GM18505 (cell line): ENCODE data around the gene TBL1Y.
"Not testable (repeated sequence)": the region's sequence is repeated elsewhere in the genome, so short reads cannot be mapped to it uniquely, and the experiment has no call there.

Experiments
- ATAC-seq: cut with Tn5 transposase; IDR thresholded peaks from one replicate; pipeline ENCODE4 v1.9.1; 2021; ENCODE audit not compliant: unreplicated experiment
- POLR2A ChIP-seq: IDR thresholded peaks from 4 replicates; pipeline ENCODE4 v1.6.1; 2011; ENCODE audit warnings: borderline replicate concordance; ENCODE audit not compliant: insufficient read depth, insufficient read length; ENCODE audit errors: extremely low read depth

TBL1Y gene

GRCh38 chrY:6910372-6911252 lies at the start of gene TBL1Y:
Gene TBL1Y, plus strand, starts transcription at chrY:6910697. Its CDS starts 114,388 bp downstream, at chrY:7025085.
- ATAC-seq = no peak
- no peak for TF ChIP-seq POLR2A

- ATAC-seq = no peak
- no peak for TF ChIP-seq POLR2A
These were observed 16.0 kb upstream of the TBL1Y start for GRCh38 chrY:6894496-6894895.

GRCh38 chrY:6895236-6895635 lies 15.3 kb upstream of the TBL1Y start:
- ATAC-seq = no peak
- no peak for TF ChIP-seq POLR2A

DNA sequence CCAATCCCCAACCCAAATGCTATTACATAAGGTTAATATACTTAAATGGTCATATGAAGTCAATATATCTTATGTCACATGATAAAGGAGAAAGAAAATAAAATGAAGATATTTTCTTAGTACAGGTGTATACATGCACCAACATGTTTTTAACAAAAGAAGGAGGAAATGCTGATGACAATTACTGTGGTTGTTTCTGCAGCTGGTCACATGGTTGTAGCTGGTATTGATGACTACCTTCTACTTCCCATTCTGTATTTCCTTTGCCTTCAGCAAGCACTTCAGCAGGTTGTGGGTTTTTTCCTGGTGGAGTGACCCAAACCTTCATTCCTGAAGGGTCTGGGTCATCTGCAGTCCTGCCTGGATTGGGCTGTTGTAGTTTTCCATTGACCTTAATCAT lies 8.4 kb upstream of the TBL1Y start:
- ATAC-seq = not testable (repeated sequence)

DNA sequence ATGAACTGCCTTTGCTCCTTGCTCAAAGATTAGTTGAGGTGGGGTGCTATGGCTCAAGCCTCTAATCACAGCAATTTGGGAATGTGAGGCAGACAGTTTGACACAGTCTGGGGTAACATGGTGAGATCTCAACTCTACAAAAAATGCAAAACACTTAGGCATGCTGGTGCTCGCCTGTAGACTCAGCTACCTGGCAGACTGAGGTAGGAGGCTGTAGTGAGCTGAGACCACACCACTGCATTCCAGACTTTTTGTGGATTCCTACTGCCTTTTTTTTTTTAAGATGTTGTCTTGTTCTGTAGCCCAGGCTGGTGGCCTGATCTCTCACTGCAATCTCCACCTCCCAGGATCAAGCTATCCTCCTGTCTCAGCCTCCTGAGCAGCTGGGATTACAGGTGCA lies 2.9 kb upstream of the TBL1Y start:
- no peak for ATAC-seq
- no peak for TF ChIP-seq POLR2A

GRCh38 chrY:6908021-6908420 lies 2.5 kb upstream of the TBL1Y start:
- not testable (repeated sequence) for ATAC-seq

DNA sequence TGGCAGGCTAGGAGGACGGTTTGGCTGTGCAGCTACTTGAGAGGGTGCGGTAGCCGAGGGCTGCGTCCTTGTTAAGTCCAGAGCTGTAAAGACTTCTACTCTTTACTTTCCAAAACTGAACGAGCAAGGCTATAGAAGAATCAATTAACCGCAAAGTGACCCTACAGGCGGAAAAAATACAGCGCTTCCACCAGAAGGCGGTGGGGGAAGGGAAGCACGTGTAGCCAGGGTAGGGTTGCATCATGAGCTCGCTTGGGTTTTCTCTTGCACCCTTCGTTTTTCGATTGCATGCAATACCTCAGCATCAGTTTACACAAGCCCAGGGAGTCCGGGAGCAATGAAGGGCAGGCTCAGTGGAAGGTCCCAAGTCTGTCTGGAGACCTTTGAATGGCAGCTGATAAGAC lies 1.4 kb upstream of the TBL1Y start:
- no peak for TF ChIP-seq POLR2A
- no peak for ATAC-seq

DNA sequence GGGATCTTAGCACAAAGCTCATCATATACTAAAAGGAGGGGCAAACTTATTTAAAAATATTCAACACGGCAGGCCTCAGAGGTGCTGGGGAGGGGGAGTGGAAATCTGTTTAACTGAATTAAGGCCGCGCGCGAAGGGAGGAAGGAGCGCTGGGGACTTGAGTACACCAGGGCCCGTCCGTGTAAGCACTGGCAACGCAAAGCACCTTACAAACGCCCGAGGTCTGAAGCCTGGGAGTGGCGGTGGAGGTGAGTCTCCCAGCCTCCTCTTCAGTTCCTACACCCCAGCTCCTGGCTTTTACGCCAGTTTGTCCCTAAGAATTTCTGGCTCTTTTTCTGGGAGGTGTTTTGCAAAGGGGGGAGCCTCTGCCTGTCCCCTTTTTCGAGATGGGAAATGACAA lies 641 bp upstream of the TBL1Y start:
- TF ChIP-seq POLR2A = no peak
- no peak for ATAC-seq

- no peak for TF ChIP-seq POLR2A
- no peak for ATAC-seq
These were observed 870 bp downstream of the TBL1Y start, which contains the start of gene AMELY for GRCh38 chrY:6911253-6911881. Gene AMELY, minus strand, starts transcription at chrY:6911752. Its CDS starts 39,144 bp downstream, at chrY:6872608.

DNA sequence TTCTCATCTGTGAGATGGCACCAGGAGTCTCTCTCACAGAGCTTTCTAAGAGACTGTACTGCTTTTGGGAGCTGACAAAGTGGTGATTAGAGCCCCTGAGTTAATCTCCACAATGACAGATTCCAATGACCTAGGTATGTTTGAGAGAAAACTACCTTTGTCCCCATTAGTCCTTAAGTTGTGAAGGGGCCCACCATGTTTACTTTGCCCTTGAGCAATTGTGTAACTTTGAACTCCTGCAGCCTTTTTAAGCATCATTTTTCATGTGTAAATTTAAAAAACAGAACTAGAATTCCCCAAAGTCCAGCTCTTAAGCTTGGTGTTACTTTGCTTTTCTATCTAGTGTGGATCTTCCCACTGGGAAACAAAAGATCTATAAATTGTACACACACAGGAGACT lies 2.9 kb downstream of the TBL1Y start:
- no peak for ATAC-seq
- TF ChIP-seq POLR2A = no peak

GRCh38 chrY:6921061-6921460 lies 10.6 kb downstream of the TBL1Y start:
- no peak for ATAC-seq
- no peak for TF ChIP-seq POLR2A

DNA sequence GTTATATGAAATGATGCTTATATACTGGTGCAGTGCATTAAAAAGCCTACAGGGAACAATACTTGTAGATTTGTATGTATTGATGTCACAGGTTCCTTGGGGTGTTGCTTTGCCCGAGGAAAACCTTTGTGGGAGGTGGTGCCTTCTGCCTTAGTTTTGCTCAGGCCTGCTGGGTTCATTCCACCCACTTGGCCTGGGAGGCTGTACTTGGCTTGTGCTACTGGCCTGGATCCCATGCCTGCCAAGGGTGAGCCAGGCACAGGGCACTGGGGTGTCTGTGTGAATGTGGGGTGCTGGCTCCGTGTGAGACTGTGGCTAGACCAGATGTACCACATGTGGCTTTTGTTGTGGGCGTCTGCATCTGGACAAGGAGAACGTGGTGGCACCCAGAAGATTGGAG lies 17.8 kb downstream of the TBL1Y start:
- no peak for TF ChIP-seq POLR2A
- no peak for ATAC-seq

- no peak for ATAC-seq
These were observed 18.7 kb downstream of the TBL1Y start for GRCh38 chrY:6929237-6929636.

GRCh38 chrY:6931779-6932396 lies 21.4 kb downstream of the TBL1Y start:
- no peak for ATAC-seq

More at GRCh38 chrY:6929237-6929636, 18.7 kb downstream of the TBL1Y start:
- no peak for TF ChIP-seq POLR2A

More at GRCh38 chrY:6931779-6932396, 21.4 kb downstream of the TBL1Y start:
- TF ChIP-seq POLR2A = no peak
